Activated T-helper 2 cell treated with anti-CD3 and anti-CD28 coated beads, Interferon-gamma antibody, Interleukin-2, Interleukin-4, amounts not matched to agents 10 μg/mL and 5 μg/mL and 100 μg/mL, durations not matched to agents 14 hours and 24 hours and 36 hours (primary cell): ENCODE measurements around the gene FAT1. TPM values are rescaled to one million over a fixed set of nuclear protein-coding genes. Genes with fewer than 3 reads are reported as not detected.

Source experiments
- DNase-seq: peaks from one replicate; pipeline ENCODE4 v3.0.0; 2021; ENCODE audit warnings: low spot score
- H3K27ac Mint-ChIP-seq: one replicate; pipeline ENCODE4 v1.8.0; 2021; ENCODE audit warnings: mixed read lengths
- H3K27me3 Mint-ChIP-seq: one replicate; pipeline ENCODE4 v1.8.0; 2021; ENCODE audit warnings: low read depth, mixed read lengths
- H3K36me3 Mint-ChIP-seq: one replicate; pipeline ENCODE4 v1.8.0; 2021; ENCODE audit warnings: low read depth, mixed read lengths
- H3K4me1 Mint-ChIP-seq: one replicate; pipeline ENCODE4 v1.8.0; 2021; ENCODE audit warnings: low read depth, mixed read lengths
- H3K4me3 Mint-ChIP-seq: one replicate; pipeline ENCODE4 v1.8.0; 2021; ENCODE audit warnings: low read depth, mild to moderate bottlenecking, moderate library complexity, mixed read lengths
- H3K9me3 Mint-ChIP-seq: one replicate; pipeline ENCODE4 v1.8.0; 2021; ENCODE audit warnings: mixed read lengths
- intact Hi-C: fragments of 100-400 bp; cut with micrococcal nuclease; formaldehyde crosslinking; loops from one replicate; pipeline ENCODE4 v1.15.1; 2023
- total RNA-seq: library from RNA; stranded (reverse); gene quantifications from 2 replicates; pipeline ENCODE4 v1.2.3, GENCODE V29; 2022

FAT1 gene
- total RNA-seq, 1 donor from 2014 or later, result 0.05 TPM

GRCh38 chr4:186699881-186700397, 23.7 kb downstream of the FAT1 start:
- Mint-ChIP-seq H3K27me3 (no peaks in the 10 kb centered on the region), H3K27ac (no peak overlapping the region), H3K4me3 (no peak overlapping the region), H3K36me3 (no peaks in the 10 kb centered on the region), H3K9me3 (peaks cover 14% of the 10 kb centered on the region), H3K4me1 (no peaks in the 10 kb centered on the region)
- DNase-seq, result no peak
- intact Hi-C loops, result no loop called here

GRCh38 chr4:186699298-186699697, 24.4 kb downstream of the FAT1 start:
- Mint-ChIP-seq H3K9me3 (peaks cover 14% of the 10 kb centered on the region), H3K36me3 (no peaks in the 10 kb centered on the region), H3K27ac (no peak overlapping the region), H3K4me1 (no peaks in the 10 kb centered on the region), H3K27me3 (no peaks in the 10 kb centered on the region), H3K4me3 (no peak overlapping the region)
- no peak for DNase-seq
- intact Hi-C loops, result no loop called here

GRCh38 chr4:186698525-186698924, 25.1 kb downstream of the FAT1 start:
- intact Hi-C loops, result no loop called here
- Mint-ChIP-seq H3K4me3 (no peak overlapping the region), H3K9me3 (peaks cover 22% of the 10 kb centered on the region), H3K27ac (no peak overlapping the region), H3K36me3 (no peaks in the 10 kb centered on the region), H3K4me1 (no peaks in the 10 kb centered on the region), H3K27me3 (no peaks in the 10 kb centered on the region)
- DNase-seq, result no peak

- intact Hi-C loops, result no loop called here
- Mint-ChIP-seq H3K4me1 (no peaks in the 10 kb centered on the region), H3K4me3 (no peak overlapping the region), H3K36me3 (no peaks in the 10 kb centered on the region), H3K27me3 (no peaks in the 10 kb centered on the region), H3K27ac (no peak overlapping the region), H3K9me3 (peaks cover 22% of the 10 kb centered on the region)
- DNase-seq, result no peak
These were observed 25.6 kb downstream of the FAT1 start for GRCh38 chr4:186698028-186698427.

- Mint-ChIP-seq H3K36me3 (no peaks in the 10 kb centered on the region), H3K27ac (no peak overlapping the region), H3K9me3 (peaks cover 22% of the 10 kb centered on the region), H3K4me3 (no peak overlapping the region), H3K27me3 (no peaks in the 10 kb centered on the region), H3K4me1 (no peaks in the 10 kb centered on the region)
- DNase-seq, result no peak
- intact Hi-C loops, result no loop called here
These were observed 28.3 kb downstream of the FAT1 start for GRCh38 chr4:186695392-186695791.

GRCh38 chr4:186693894-186694293, 29.8 kb downstream of the FAT1 start:
- intact Hi-C loops, result no loop called here
- H3K4me1 Mint-ChIP-seq, result no peaks in the 10 kb centered on the region
- H3K9me3 Mint-ChIP-seq, result peaks cover 22% of the 10 kb centered on the region
- DNase-seq, result no peak
- H3K36me3 Mint-ChIP-seq, result no peaks in the 10 kb centered on the region
- H3K27me3 Mint-ChIP-seq, result no peaks in the 10 kb centered on the region
- no peak overlapping the region for H3K4me3 Mint-ChIP-seq
- H3K27ac Mint-ChIP-seq, result no peak overlapping the region

- intact Hi-C loops, result no loop called here
- H3K4me3 Mint-ChIP-seq, result no peak overlapping the region
- no peak for DNase-seq
- no peaks in the 10 kb centered on the region for H3K4me1 Mint-ChIP-seq
- H3K9me3 Mint-ChIP-seq, result peaks cover 20% of the 10 kb centered on the region
- H3K27me3 Mint-ChIP-seq, result no peaks in the 10 kb centered on the region
- no peaks in the 10 kb centered on the region for H3K36me3 Mint-ChIP-seq
- no peak overlapping the region for H3K27ac Mint-ChIP-seq
These were observed 30.4 kb downstream of the FAT1 start for GRCh38 chr4:186693159-186693815.

- H3K27me3 Mint-ChIP-seq, result no peaks in the 10 kb centered on the region
- H3K4me3 Mint-ChIP-seq, result no peak overlapping the region
- H3K4me1 Mint-ChIP-seq, result no peaks in the 10 kb centered on the region
These were observed 32.3 kb downstream of the FAT1 start for GRCh38 chr4:186691396-186691795.

GRCh38 chr4:186689476-186689875, 34.2 kb downstream of the FAT1 start:
- peaks cover 8% of the 10 kb centered on the region for H3K9me3 Mint-ChIP-seq
- DNase-seq, result no peak
- no peaks in the 10 kb centered on the region for H3K4me1 Mint-ChIP-seq
- no peak overlapping the region for H3K4me3 Mint-ChIP-seq
- no peaks in the 10 kb centered on the region for H3K27me3 Mint-ChIP-seq
- intact Hi-C loops, result no loop called here
- H3K27ac Mint-ChIP-seq, result no peak overlapping the region
- no peaks in the 10 kb centered on the region for H3K36me3 Mint-ChIP-seq

More at GRCh38 chr4:186691396-186691795, 32.3 kb downstream of the FAT1 start:
- no peak for DNase-seq
- Mint-ChIP-seq H3K27ac (no peak overlapping the region), H3K36me3 (no peaks in the 10 kb centered on the region), H3K9me3 (peaks cover 17% of the 10 kb centered on the region)
- intact Hi-C loops, result no loop called here

- intact Hi-C loops, result no loop called here
- Mint-ChIP-seq H3K9me3 (no peaks in the 10 kb centered on the region), H3K27me3 (no peaks in the 10 kb centered on the region), H3K4me3 (no peak overlapping the region), H3K27ac (no peak overlapping the region), H3K4me1 (no peaks in the 10 kb centered on the region), H3K36me3 (no peaks in the 10 kb centered on the region)
- no peak for DNase-seq
These were observed 35.3 kb downstream of the FAT1 start for GRCh38 chr4:186688150-186688943.

GRCh38 chr4:186687265-186687664, 36.4 kb downstream of the FAT1 start:
- no peaks in the 10 kb centered on the region for H3K9me3 Mint-ChIP-seq
- H3K27ac Mint-ChIP-seq, result no peak overlapping the region
- H3K4me1 Mint-ChIP-seq, result no peaks in the 10 kb centered on the region
- intact Hi-C loops, result no loop called here
- no peak for DNase-seq
- no peaks in the 10 kb centered on the region for H3K36me3 Mint-ChIP-seq
- H3K4me3 Mint-ChIP-seq, result no peak overlapping the region
- no peaks in the 10 kb centered on the region for H3K27me3 Mint-ChIP-seq

- no peak for DNase-seq
- Mint-ChIP-seq H3K36me3 (no peaks in the 10 kb centered on the region), H3K27me3 (no peaks in the 10 kb centered on the region), H3K4me3 (no peak overlapping the region), H3K9me3 (peaks cover 5% of the 10 kb centered on the region), H3K27ac (no peak overlapping the region), H3K4me1 (no peaks in the 10 kb centered on the region)
- intact Hi-C loops, result no loop called here
These were observed 37.9 kb downstream of the FAT1 start for GRCh38 chr4:186685767-186686183.

- H3K36me3 Mint-ChIP-seq, result no peaks in the 10 kb centered on the region
These were observed 38.8 kb downstream of the FAT1 start for GRCh38 chr4:186684889-186685309.

More at GRCh38 chr4:186684889-186685309, 38.8 kb downstream of the FAT1 start:
- Mint-ChIP-seq H3K4me1 (no peaks in the 10 kb centered on the region), H3K27ac (no peak overlapping the region), H3K27me3 (no peaks in the 10 kb centered on the region), H3K9me3 (peaks cover 5% of the 10 kb centered on the region), H3K4me3 (no peak overlapping the region)
- intact Hi-C loops, result no loop called here
- no peak for DNase-seq
